Mammary epithelial cell (primary cell): Measurements from ENCODE around the gene ENDOU.

ENCODE experiments used
- EZH2 ChIP-seq: IDR thresholded peaks from 2 replicates; pipeline ENCODE4 v1.6.1; 2012; ENCODE audit warnings: low read length, inconsistent platforms, borderline replicate concordance
- TF ChIP-seq, protein P1 (sequence below), 2 donors: IDR thresholded peaks in 1 of 2; conservative IDR thresholded peaks in 1 of 2; 2 replicates each; pipeline ENCODE4 v1.5.1; 2011 to 2012; ENCODE audit warnings: inconsistent platforms in 2 of 2, low read length in 2 of 2, mild to moderate bottlenecking in 2 of 2, control low read depth in 1 of 2, low read depth in 1 of 2; ENCODE audit not compliant: insufficient read depth in 1 of 2; ENCODE audit errors: extremely low read depth in 1 of 2

DNA sequence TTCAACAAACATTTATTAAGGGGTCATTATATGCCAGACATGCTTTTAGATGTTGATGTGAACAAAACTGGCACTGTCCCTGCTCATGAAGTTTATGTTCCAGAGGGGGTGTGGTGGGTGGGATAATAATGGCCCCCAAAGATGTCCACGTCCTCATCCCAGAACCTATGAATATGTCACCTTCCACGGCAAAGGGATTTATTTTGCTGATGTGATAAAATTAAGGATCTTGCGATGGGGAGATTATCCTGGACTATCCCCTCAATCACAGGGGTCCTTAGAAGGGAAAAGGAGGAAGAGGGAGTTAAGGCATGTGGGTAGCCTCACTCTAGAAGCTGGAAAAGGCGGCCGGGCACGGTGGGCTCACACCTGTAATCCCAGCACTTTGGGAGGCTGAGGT is 46.0 kb upstream of the ENDOU start:
- TF ChIP-seq, protein P1, sequence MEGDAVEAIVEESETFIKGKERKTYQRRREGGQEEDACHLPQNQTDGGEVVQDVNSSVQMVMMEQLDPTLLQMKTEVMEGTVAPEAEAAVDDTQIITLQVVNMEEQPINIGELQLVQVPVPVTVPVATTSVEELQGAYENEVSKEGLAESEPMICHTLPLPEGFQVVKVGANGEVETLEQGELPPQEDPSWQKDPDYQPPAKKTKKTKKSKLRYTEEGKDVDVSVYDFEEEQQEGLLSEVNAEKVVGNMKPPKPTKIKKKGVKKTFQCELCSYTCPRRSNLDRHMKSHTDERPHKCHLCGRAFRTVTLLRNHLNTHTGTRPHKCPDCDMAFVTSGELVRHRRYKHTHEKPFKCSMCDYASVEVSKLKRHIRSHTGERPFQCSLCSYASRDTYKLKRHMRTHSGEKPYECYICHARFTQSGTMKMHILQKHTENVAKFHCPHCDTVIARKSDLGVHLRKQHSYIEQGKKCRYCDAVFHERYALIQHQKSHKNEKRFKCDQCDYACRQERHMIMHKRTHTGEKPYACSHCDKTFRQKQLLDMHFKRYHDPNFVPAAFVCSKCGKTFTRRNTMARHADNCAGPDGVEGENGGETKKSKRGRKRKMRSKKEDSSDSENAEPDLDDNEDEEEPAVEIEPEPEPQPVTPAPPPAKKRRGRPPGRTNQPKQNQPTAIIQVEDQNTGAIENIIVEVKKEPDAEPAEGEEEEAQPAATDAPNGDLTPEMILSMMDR (conservative IDR thresholded peaks at IDR 0.05 in 1 of 2, IDR thresholded peaks at IDR 0.05 in 1 of 2; ENCODE audit: extremely low read depth in 1 of 2, insufficient read depth in 1 of 2, low read depth in 1 of 2, low read length in 2 of 2): no peak
- no peak for TF ChIP-seq EZH2
